SK-N-SH treated with all-trans-retinoic acid at 6 μM for 48 hours (cell line): ENCODE data around the gene SCPEP1.

Experiments
- ATAC-seq: fragments of 200-7000 bp; cut with Tn5 transposase; 3 replicates; pipeline ENCODE4 v1.9.1; 2020; ENCODE audit warnings: mild to moderate bottlenecking, moderate library complexity
- ARNTL ChIP-seq: fragments of 450-650 bp; formaldehyde crosslinking; IDR thresholded peaks from 2 replicates; pipeline ENCODE4 v1.5.0; 2020; ENCODE audit warnings: low read depth, mild to moderate bottlenecking, moderate library complexity, borderline replicate concordance
- BACH2 ChIP-seq: fragments of 250-450 bp; sonication (Bioruptor Pico); IDR thresholded peaks from 2 replicates; pipeline ENCODE4 v1.9.0; 2021; ENCODE audit warnings: mild to moderate bottlenecking, borderline replicate concordance
- CREB5 ChIP-seq: fragments of 250-450 bp; sonication (Bioruptor Pico); IDR thresholded peaks from 2 replicates; pipeline ENCODE4 v1.5.1; 2020; ENCODE audit warnings: low read depth, mild to moderate bottlenecking, moderate library complexity
- CSDC2 ChIP-seq: fragments of 250-450 bp; sonication (Bioruptor Pico); IDR thresholded peaks from 2 replicates; pipeline ENCODE4 v1.5.0; 2020; ENCODE audit warnings: mild to moderate bottlenecking, moderate library complexity
- ESRRG ChIP-seq: fragments of 250-450 bp; sonication (Bioruptor Pico); IDR thresholded peaks from 2 replicates; pipeline ENCODE4 v1.6.1; 2021; ENCODE audit warnings: mild to moderate bottlenecking
- OSR1 ChIP-seq: fragments of 250-450 bp; sonication (Bioruptor Pico); IDR thresholded peaks from 2 replicates; pipeline ENCODE4 v1.8.0; 2022; ENCODE audit warnings: moderate library complexity, mild to moderate bottlenecking, inconsistent platforms
- POU6F1 ChIP-seq: fragments of 250-450 bp; sonication (Bioruptor Pico); IDR thresholded peaks from 2 replicates; pipeline ENCODE4 v1.8.0; 2021; ENCODE audit warnings: low read depth, mild to moderate bottlenecking, moderate library complexity, borderline replicate concordance
- PPARA ChIP-seq: fragments of 250-450 bp; sonication (Bioruptor Pico); IDR thresholded peaks from 2 replicates; pipeline ENCODE4 v1.5.0; 2020; ENCODE audit warnings: mild to moderate bottlenecking, borderline replicate concordance
- RARB ChIP-seq: fragments of 250-450 bp; sonication (Bioruptor Pico); IDR thresholded peaks from 2 replicates; pipeline ENCODE4 v1.8.0; 2021; ENCODE audit warnings: mild to moderate bottlenecking, moderate library complexity
- TCF4 ChIP-seq: fragments of 250-450 bp; sonication (Bioruptor Pico); IDR thresholded peaks from 2 replicates; pipeline ENCODE4 v1.8.0; 2021; ENCODE audit warnings: mild to moderate bottlenecking, moderate library complexity, borderline replicate concordance
- TOX ChIP-seq: fragments of 250-450 bp; sonication (Bioruptor Pico); IDR thresholded peaks from 2 replicates; pipeline ENCODE4 v1.8.0; 2021; ENCODE audit warnings: mild to moderate bottlenecking, moderate library complexity, borderline replicate concordance
- TSHZ2 ChIP-seq: fragments of 250-450 bp; sonication (Bioruptor Pico); IDR thresholded peaks from 2 replicates; pipeline ENCODE4 v1.5.0; 2020; ENCODE audit warnings: mild to moderate bottlenecking, moderate library complexity
- ZC3H10 ChIP-seq: fragments of 250-450 bp; sonication (Bioruptor Pico); IDR thresholded peaks from 2 replicates; pipeline ENCODE4 v1.5.1; 2021; ENCODE audit warnings: mild to moderate bottlenecking, moderate library complexity
- ZFP30 ChIP-seq: fragments of 450-650 bp; formaldehyde crosslinking; IDR thresholded peaks from 2 replicates; pipeline ENCODE4 v1.5.0; 2022; ENCODE audit warnings: mild to moderate bottlenecking, moderate library complexity
- ZNF565 ChIP-seq: fragments of 450-650 bp; formaldehyde crosslinking; conservative IDR thresholded peaks from 2 replicates; pipeline ENCODE4 v1.5.0; 2020; ENCODE audit warnings: low read depth, mild to moderate bottlenecking, moderate library complexity
- ZNF70 ChIP-seq: fragments of 450-650 bp; formaldehyde crosslinking; IDR thresholded peaks from 2 replicates; pipeline ENCODE4 v1.5.0; 2020; ENCODE audit warnings: mild to moderate bottlenecking, moderate library complexity

The SCPEP1 gene

GRCh38 chr17:57043276-57043675 is 65.3 kb downstream of the SCPEP1 start (continued):
- TF ChIP-seq TSHZ2 (CRISPR knock-in tag): no peak

- peak; percentile 23; the same call in 2 of the 3 replicates for ATAC-seq
- TF ChIP-seq CREB5 (CRISPR knock-in tag): no peak
- no peak for TF ChIP-seq POU6F1 (CRISPR knock-in tag)
- TF ChIP-seq OSR1 (CRISPR knock-in tag): no peak
Observed at GRCh38 chr17:57044976-57045867, 67.3 kb downstream of the SCPEP1 start.

- TF ChIP-seq ESRRG (CRISPR knock-in tag) (no peak), RARB (CRISPR knock-in tag) (no peak), ZFP30 (no peak), ZC3H10 (CRISPR knock-in tag) (no peak), PPARA (CRISPR knock-in tag) (no peak), CSDC2 (CRISPR knock-in tag) (no peak)
- ATAC-seq: peak; percentile 14; the same call in 2 of the 3 replicates
Observed at GRCh38 chr17:57045868-57046704, 68.2 kb downstream of the SCPEP1 start.

GRCh38 chr17:57046749-57047148 is 68.8 kb downstream of the SCPEP1 start:
- ATAC-seq: no peak
- TF ChIP-seq ARNTL (CRISPR knock-in tag): no peak
- TF ChIP-seq TSHZ2 (CRISPR knock-in tag): no peak
- TF ChIP-seq ESRRG (CRISPR knock-in tag): no peak
- TF ChIP-seq TOX (CRISPR knock-in tag): no peak
- no peak for TF ChIP-seq ZFP30
- TF ChIP-seq CREB5 (CRISPR knock-in tag): no peak
- no peak for TF ChIP-seq PPARA (CRISPR knock-in tag)
- no peak for TF ChIP-seq ZNF70
- TF ChIP-seq OSR1 (CRISPR knock-in tag): no peak
- TF ChIP-seq TCF4: no peak
- no peak for TF ChIP-seq ZNF565 (CRISPR knock-in tag)
- TF ChIP-seq CSDC2 (CRISPR knock-in tag): no peak
- TF ChIP-seq BACH2 (CRISPR knock-in tag): no peak
- TF ChIP-seq RARB (CRISPR knock-in tag): no peak
